Thyroid gland (tissue), 4 donors: ENCODE data around the gene NENF. TPM values are rescaled to one million over a fixed set of nuclear protein-coding genes. Genes with fewer than 3 reads are reported as not detected.

Source experiments
- DNase-seq, 2 donors: peaks; one replicate each; pipeline ENCODE4 v3.0.0-alpha.2; 2019
- H3K27ac ChIP-seq, 3 donors: fragments of 200-600 bp; sonication (generic); 1 replicate in 2 of 3; 2 replicates in 1 of 3; pipeline ENCODE4 v1.5.1; 2016 to 2019; ENCODE audit warnings: mild to moderate bottlenecking in 1 of 3, moderate library complexity in 1 of 3
- H3K27me3 ChIP-seq: fragments of 200-600 bp; sonication (generic); one replicate; pipeline ENCODE4 v1.5.1; 2019
- H3K36me3 ChIP-seq, 2 donors: fragments of 200-600 bp; sonication (generic); one replicate each; pipeline ENCODE4 v1.5.1; 2016 to 2019
- H3K4me1 ChIP-seq, 2 donors: fragments of 200-600 bp; sonication (generic); one replicate each; pipeline ENCODE4 v1.5.1; 2017 to 2019
- H3K4me3 ChIP-seq, 3 donors: fragments of 200-600 bp; sonication (generic); replicated peaks in 1 of 3; 1 replicate in 2 of 3; 2 replicates in 1 of 3; pipeline ENCODE4 v1.5.1; 2016; ENCODE audit warnings: mild to moderate bottlenecking in 1 of 3
- H3K9me3 ChIP-seq: fragments of 200-600 bp; sonication (generic); one replicate; pipeline ENCODE4 v1.5.1; 2017
- CTCF ChIP-seq, 6 experiments: fragments of 200-600 bp in 3 of 6; fragments of 450-650 bp in 3 of 6; sonication (generic) in 3 of 6; IDR thresholded peaks; one replicate each; pipeline ENCODE4 v1.5.1; 2016 to 2019; ENCODE audit warnings: antibody characterized with exemption in 6 of 6, mild to moderate bottlenecking in 2 of 6, inconsistent platforms in 1 of 6, moderate library complexity in 1 of 6
- POLR2A ChIP-seq, 2 donors: fragments of 450-650 bp; IDR thresholded peaks; one replicate each; pipeline ENCODE4 v1.6.1; 2017; ENCODE audit warnings: antibody characterized with exemption in 2 of 2, mild to moderate bottlenecking in 2 of 2, moderate library complexity in 1 of 2
- WGBS, 2 donors: methylation state at CpG; one replicate each; pipeline ENCODE4 v1.1.5; 2017; 5-methylcytosine and 5-hydroxymethylcytosine counted together
- intact Hi-C: fragments of 100-400 bp; cut with DNase I; formaldehyde crosslinking; loops from one replicate; pipeline ENCODE4 v1.15.1; 2023
- total RNA-seq, 4 donors: library from RNA; depleted of rRNA; stranded (reverse); fragments of >200 nt; gene quantifications; one replicate each; pipeline ENCODE4 v1.2.3, GENCODE V29; 2016

Gene NENF
- total RNA-seq, 4 donors from 2014 or later, result 42.4 to 181 (median 122) TPM

GRCh38 chr1:212421165-212421564, 11.6 kb upstream of the NENF start:
- Histone ChIP-seq H3K36me3 (no peaks in the 10 kb centered on the region), H3K27me3 (no peaks in the 10 kb centered on the region), H3K4me1 (no peaks in the 10 kb centered on the region), H3K27ac (no peak overlapping the region), H3K9me3 (no peaks in the 10 kb centered on the region), H3K4me3 (no peak overlapping the region)
- intact Hi-C loops, result no loop called here
- no peak for TF ChIP-seq POLR2A (IDR thresholded peaks at IDR 0.05)
- TF ChIP-seq CTCF (IDR thresholded peaks at IDR 0.05), result no peak
- WGBS, 2 donors, result 81 to 86% methylated on average over 2 of the region's 2 CpGs
- no peak for DNase-seq

GRCh38 chr1:212423879-212424278, 8.8 kb upstream of the NENF start:
- no peaks in the 10 kb centered on the region for H3K27me3 ChIP-seq
- no peak for DNase-seq
- H3K4me1 ChIP-seq, result no peaks in the 10 kb centered on the region
- no peaks in the 10 kb centered on the region for H3K9me3 ChIP-seq
- intact Hi-C loops, result no loop called here
- no peak overlapping the region for H3K27ac ChIP-seq
- TF ChIP-seq POLR2A (IDR thresholded peaks at IDR 0.05) (no peak), CTCF (IDR thresholded peaks at IDR 0.05) (no peak)
- no peak overlapping the region for H3K4me3 ChIP-seq
- WGBS, 2 donors, result 80 to 89% methylated on average over 3 of the region's 3 CpGs
- no peaks in the 10 kb centered on the region for H3K36me3 ChIP-seq

GRCh38 chr1:212428496-212428895, 4.2 kb upstream of the NENF start:
- no peak for DNase-seq
- intact Hi-C loops, result no loop called here
- H3K27me3 ChIP-seq, result no peaks in the 10 kb centered on the region

GRCh38 chr1:212430416-212430815, 2.3 kb upstream of the NENF start:
- WGBS, 2 donors, result 93 to 95% methylated on average over 2 of the region's 2 CpGs
- H3K4me3 ChIP-seq, result no peak overlapping the region
- peaks cover 13 to 16% of the 10 kb centered on the region in 2 donors for H3K4me1 ChIP-seq
- no peak overlapping the region for H3K27ac ChIP-seq
- no peaks in the 10 kb centered on the region for H3K27me3 ChIP-seq
- intact Hi-C loops, result no loop called here
- no peak for DNase-seq
- no peak for TF ChIP-seq POLR2A (IDR thresholded peaks at IDR 0.05)
- TF ChIP-seq CTCF (IDR thresholded peaks at IDR 0.05), result no peak
- no peaks in the 10 kb centered on the region for H3K36me3 ChIP-seq
- no peaks in the 10 kb centered on the region for H3K9me3 ChIP-seq

More at GRCh38 chr1:212428496-212428895, 4.2 kb upstream of the NENF start:
- TF ChIP-seq POLR2A (IDR thresholded peaks at IDR 0.05) (no peak), CTCF (IDR thresholded peaks at IDR 0.05) (no peak)
- Histone ChIP-seq H3K27ac (no peak overlapping the region), H3K4me3 (no peak overlapping the region), H3K4me1 (peaks cover 6 to 7% of the 10 kb centered on the region in 2 donors), H3K36me3 (no peaks in the 10 kb centered on the region), H3K9me3 (no peaks in the 10 kb centered on the region)
- 72 to 80% methylated on average over 5 of the region's 5 CpGs for WGBS, 2 donors

GRCh38 chr1:212430955-212431394, 1.7 kb upstream of the NENF start:
- Histone ChIP-seq H3K4me3 (no peak overlapping the region), H3K36me3 (no peaks in the 10 kb centered on the region), H3K9me3 (no peaks in the 10 kb centered on the region), H3K27ac (no peak overlapping the region), H3K27me3 (no peaks in the 10 kb centered on the region), H3K4me1 (peaks cover 13 to 16% of the 10 kb centered on the region in 2 donors)
- intact Hi-C loops, result no loop called here
- no peak for TF ChIP-seq POLR2A (IDR thresholded peaks at IDR 0.05)
- TF ChIP-seq CTCF (IDR thresholded peaks at IDR 0.05), result no peak
- DNase-seq, result no peak
- 81 to 86% methylated on average over 3 of the region's 3 CpGs for WGBS, 2 donors
